GM19328 (cell line): Measurements from ENCODE around the gene CD164L2.

Source experiments
- ATAC-seq: cut with Tn5 transposase; IDR thresholded peaks from one replicate; pipeline ENCODE4 v1.9.1; 2021; ENCODE audit warnings: mild to moderate bottlenecking, moderate library complexity; ENCODE audit not compliant: unreplicated experiment

Gene CD164L2

DNA sequence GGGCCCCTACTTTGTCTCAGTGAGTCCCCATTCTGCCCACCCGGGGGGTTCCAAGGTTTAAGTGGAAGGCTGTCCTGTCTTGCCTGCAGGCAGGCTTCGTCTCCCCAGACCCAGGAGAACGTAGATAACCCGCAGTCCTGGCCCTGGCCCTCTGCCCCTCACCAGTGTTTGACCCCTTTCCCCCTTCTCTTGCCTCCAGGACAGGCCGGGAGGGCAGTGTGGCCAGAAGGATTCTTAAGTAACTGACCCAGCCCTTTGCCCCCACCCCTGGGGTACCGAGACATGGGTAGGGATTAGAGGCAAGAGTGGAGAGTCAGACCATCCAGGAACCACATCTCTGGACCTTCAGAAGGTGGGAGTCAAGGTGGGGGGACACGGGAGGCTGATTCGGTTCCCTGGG lies 52.3 kb downstream of the CD164L2 start:
- no peak for ATAC-seq
